ENCODE measurements around the gene ZNF524.

DNA sequence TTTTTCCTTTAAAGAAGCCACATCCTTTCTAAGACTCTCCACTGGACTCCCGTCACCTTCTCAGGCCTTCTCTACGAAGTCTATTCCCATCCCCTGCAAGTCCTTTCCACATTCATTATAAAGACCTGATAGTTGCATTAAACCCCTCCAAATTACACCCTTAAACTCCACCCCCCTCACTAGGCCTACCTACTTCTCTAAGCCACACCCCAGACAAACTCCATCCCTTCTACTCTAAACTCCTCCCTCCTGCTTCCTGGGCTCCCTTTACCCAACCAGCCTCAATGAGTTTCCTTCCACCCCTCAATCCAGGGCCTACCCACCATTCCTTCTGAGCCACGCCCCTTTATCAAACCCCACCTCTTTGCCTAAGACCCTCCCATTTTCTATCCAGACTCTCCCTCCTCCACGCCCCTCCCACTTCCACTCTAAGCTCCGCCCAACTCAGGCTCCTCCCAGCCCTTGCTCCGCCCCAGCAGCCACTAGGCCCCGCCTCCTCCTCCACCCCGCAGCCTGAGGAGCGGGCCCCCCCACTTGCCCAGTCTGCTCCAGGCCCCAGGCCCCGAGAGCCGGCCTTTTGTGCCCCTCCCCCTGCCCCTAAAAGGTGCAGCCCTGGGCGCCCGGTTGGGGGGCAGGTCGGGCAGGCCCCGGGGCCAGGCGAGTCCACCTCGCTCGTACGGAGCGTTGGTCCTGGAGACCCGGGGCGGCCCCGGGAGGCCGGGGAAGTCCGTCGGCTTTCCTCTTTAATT, 1.2 kb upstream of the ZNF524 start:
- TF ChIP-seq, protein P1, sequence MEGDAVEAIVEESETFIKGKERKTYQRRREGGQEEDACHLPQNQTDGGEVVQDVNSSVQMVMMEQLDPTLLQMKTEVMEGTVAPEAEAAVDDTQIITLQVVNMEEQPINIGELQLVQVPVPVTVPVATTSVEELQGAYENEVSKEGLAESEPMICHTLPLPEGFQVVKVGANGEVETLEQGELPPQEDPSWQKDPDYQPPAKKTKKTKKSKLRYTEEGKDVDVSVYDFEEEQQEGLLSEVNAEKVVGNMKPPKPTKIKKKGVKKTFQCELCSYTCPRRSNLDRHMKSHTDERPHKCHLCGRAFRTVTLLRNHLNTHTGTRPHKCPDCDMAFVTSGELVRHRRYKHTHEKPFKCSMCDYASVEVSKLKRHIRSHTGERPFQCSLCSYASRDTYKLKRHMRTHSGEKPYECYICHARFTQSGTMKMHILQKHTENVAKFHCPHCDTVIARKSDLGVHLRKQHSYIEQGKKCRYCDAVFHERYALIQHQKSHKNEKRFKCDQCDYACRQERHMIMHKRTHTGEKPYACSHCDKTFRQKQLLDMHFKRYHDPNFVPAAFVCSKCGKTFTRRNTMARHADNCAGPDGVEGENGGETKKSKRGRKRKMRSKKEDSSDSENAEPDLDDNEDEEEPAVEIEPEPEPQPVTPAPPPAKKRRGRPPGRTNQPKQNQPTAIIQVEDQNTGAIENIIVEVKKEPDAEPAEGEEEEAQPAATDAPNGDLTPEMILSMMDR (IDR thresholded peaks at IDR 0.05): no peak
- peak in 2 of 3 donors; percentile 51 to 53 for TF ChIP-seq POLR2A (IDR thresholded peaks at IDR 0.05)

Data from body of pancreas (tissue), 4 donors.